Astrocyte of the spinal cord (primary cell): ENCODE data around the gene RTN4.

Experiments
- DNase-seq: peaks from one replicate; pipeline ENCODE4 v3.0.0; 2011; ENCODE audit warnings: low read depth, low spot score
- H3K4me3 ChIP-seq: 2 replicates; pipeline ENCODE4 v1.5.1; 2011; ENCODE audit warnings: low read depth, mild to moderate bottlenecking, low read length, moderate library complexity
- in situ Hi-C: cut with HindIII; loops from 2 replicates; pipeline ENCODE4 v1.10.0; 2017; ENCODE audit warnings: low sequenced_read_pairs
- TF ChIP-seq, protein P1 (sequence below): IDR thresholded peaks from 2 replicates; pipeline ENCODE4 v1.5.1; 2012; ENCODE audit warnings: low read depth, mild to moderate bottlenecking, low read length, inconsistent platforms

The RTN4 gene

DNA sequence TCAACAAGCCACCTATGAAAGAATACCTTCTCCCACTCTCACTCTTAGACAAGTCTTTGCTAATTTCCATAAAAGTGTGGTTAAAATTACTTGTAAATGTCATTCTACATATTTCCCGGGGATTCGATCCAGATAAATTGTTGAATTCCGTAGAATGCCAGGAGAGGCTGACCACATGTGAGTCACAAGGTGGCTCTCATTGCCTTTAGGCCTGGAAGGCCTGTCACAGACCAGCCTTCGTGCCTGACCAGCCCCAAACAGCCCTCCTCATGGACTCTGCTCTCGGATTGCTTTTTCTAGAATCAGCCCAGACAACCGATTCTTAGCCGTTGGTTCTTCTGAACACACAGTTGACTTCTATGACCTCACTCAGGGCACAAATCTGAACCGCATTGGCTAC is 86.0 kb downstream of the RTN4 start:
- no peak overlapping the region for H3K4me3 ChIP-seq
- in situ Hi-C loops = no loop called here
- peak; percentile 39 for DNase-seq
- TF ChIP-seq, protein P1, sequence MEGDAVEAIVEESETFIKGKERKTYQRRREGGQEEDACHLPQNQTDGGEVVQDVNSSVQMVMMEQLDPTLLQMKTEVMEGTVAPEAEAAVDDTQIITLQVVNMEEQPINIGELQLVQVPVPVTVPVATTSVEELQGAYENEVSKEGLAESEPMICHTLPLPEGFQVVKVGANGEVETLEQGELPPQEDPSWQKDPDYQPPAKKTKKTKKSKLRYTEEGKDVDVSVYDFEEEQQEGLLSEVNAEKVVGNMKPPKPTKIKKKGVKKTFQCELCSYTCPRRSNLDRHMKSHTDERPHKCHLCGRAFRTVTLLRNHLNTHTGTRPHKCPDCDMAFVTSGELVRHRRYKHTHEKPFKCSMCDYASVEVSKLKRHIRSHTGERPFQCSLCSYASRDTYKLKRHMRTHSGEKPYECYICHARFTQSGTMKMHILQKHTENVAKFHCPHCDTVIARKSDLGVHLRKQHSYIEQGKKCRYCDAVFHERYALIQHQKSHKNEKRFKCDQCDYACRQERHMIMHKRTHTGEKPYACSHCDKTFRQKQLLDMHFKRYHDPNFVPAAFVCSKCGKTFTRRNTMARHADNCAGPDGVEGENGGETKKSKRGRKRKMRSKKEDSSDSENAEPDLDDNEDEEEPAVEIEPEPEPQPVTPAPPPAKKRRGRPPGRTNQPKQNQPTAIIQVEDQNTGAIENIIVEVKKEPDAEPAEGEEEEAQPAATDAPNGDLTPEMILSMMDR = no peak

DNA sequence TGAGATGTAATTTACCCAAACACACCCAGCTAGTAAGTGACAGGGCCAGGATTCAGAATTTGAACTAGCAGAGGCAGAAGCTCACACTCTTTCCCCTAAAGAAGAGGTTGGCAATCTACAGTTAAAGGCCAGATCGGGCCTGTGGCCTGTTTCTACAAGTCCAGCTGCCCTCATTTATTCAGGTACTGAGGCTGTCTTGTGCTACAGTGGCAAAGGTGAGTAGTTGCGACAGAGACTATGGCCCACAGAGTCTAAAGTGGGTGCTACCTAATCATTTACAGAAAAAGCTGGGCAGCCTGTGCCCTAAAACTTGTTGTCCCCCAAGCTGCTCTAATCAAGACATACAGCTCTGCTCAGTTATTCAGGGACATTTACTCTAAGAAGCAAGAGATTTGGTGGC is 86.8 kb downstream of the RTN4 start:
- TF ChIP-seq, protein P1 = no peak
- in situ Hi-C loops = no loop called here
- no peak overlapping the region for H3K4me3 ChIP-seq
- no peak for DNase-seq

DNA sequence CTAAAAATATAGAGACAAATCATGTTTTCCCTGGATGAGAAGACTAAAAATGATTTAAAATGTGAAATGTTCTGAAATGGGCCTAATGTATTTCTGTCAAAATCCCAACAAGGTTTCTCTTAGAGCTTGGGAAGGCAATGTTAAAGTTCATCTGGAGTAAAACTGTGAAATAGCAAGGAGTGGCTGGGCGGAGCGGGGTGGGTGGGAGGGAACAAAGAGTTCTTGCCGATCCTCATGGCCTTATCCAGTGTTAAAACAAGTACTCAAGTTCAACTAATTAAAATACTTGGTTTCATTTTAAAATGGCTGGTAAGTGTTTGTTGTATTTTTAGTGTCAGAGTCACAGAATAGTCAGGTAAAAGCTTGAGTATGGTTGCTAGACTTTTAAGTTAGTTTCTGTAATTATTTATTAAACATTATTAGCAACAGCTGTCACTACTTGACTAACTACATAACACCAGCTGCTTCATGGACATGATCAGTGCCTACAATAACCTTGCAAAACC is 87.3 kb downstream of the RTN4 start:
- DNase-seq = no peak
- in situ Hi-C loops = no loop called here
- H3K4me3 ChIP-seq = no peak overlapping the region
- TF ChIP-seq, protein P1 = no peak

DNA sequence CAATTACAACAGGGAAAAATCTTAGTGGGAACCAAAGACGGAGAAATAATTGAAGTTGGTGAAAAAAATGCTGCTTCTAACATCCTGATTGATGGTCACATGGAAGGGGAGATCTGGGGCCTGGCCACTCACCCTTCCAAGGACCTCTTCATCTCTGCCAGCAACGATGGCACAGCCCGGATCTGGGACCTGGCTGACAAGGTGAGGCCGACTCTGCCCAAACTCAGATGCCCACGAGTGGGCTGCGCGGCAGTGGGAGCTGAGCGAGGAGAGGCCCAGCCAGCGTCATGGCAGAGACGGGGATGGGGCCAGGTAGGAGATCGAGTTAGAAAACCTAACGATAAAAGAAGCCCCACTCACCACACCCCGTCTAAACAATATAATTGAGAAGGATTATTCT is 87.7 kb downstream of the RTN4 start:
- TF ChIP-seq, protein P1 = no peak
- no peak for DNase-seq
- in situ Hi-C loops = no loop called here
- H3K4me3 ChIP-seq = no peak overlapping the region

DNA sequence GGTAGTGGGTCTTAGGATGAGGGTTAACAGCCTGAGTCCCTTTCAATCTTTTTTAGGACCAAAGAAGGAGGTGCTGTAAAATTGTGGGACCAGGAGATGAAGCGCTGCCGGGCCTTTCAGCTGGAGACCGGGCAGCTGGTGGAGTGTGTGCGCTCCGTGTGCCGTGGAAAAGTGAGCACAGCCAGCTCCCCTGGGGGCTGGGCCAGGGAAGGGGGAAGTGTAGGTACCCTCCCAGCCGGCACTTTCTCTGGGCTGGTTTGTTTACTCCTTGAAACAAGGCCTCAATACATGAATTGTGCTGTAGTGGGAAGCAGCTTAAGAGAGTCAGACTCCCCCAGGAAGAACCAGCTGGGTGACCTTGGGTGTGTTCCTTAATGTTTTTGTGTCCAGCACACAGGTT is 90.1 kb downstream of the RTN4 start:
- TF ChIP-seq, protein P1 = no peak
- in situ Hi-C loops = no loop called here
- no peak overlapping the region for H3K4me3 ChIP-seq
- DNase-seq = no peak

DNA sequence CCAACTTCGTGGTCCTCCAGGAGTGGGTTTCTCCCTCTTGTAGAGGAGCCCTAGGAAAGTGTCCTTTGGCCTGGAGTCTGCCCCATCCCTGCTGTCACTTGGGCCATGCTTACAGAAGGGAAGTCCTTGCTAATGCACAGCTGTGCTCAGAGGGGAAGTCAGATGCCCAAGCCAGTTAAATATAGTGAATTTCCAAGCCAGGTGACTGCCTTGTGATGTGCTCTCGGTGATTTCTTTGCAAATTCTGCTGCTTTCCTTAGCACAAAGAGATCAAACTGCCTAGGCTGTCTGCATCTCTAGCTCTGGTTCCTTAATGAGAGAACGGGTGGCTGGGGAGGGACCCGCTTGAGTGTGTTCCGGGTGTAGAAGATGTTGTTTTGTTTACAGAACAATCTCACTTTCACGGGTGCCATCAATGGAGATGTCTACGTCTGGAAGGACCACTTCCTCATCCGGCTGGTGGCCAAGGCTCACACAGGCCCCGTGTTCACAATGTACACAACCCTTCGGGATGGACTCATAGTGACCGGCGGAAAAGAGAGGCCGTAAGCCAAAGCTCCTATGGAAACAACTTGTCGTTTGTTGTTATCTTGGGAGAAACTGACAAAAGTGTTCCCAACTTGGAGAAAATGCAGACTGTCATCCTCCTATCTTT is 91.4 kb downstream of the RTN4 start:
- TF ChIP-seq, protein P1 = no peak
- H3K4me3 ChIP-seq = no peak overlapping the region
- in situ Hi-C loops = no loop called here
- DNase-seq = no peak
